Measurements from ENCODE around the gene YIPF4. TPM values are rescaled to one million over a fixed set of nuclear protein-coding genes. Genes with fewer than 3 reads are reported as not detected.
"Not testable (repeated sequence)": the region's sequence is repeated elsewhere in the genome, so short reads cannot be mapped to it uniquely, and the experiment has no call there.

Gene YIPF4
- total RNA-seq, 1 donor from 2014 or later: 10.6 TPM

DNA sequence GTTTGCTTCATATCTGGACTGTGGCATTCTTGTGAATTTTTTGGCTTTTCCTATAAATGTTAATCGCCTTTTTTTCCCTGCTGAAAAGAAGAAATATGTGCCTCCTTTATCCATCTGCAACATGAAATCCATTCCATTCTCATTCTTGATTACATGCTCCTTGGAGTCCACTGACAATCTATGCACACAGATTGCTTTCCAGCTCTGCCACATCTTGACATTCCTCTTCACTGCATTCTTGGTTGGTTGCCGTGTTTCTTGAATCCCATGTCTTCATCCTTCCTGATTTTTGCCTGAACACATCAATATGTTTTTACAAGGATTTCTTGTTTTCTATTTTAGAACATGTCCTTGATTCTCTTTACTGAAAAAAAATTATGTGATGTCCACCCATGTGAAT lies 52.4 kb downstream of the YIPF4 start:
- Histone ChIP-seq H3K27me3 (no peaks in the 10 kb centered on the region), H3K36me3 (no peaks in the 10 kb centered on the region), H3K4me1 (no peaks in the 10 kb centered on the region), H3K27ac (no peak overlapping the region), H3K4me3 (no peak overlapping the region), H3K9me3 (no peaks in the 10 kb centered on the region)
- no peak for DNase-seq (ENCODE audit: extremely low spot score in 2 of 2)
- TF ChIP-seq POLR2AphosphoS5 (IDR thresholded peaks at IDR 0.05; ENCODE audit: insufficient read depth in 1 of 2, low read depth in 1 of 2): no peak
- TF ChIP-seq, protein P1, sequence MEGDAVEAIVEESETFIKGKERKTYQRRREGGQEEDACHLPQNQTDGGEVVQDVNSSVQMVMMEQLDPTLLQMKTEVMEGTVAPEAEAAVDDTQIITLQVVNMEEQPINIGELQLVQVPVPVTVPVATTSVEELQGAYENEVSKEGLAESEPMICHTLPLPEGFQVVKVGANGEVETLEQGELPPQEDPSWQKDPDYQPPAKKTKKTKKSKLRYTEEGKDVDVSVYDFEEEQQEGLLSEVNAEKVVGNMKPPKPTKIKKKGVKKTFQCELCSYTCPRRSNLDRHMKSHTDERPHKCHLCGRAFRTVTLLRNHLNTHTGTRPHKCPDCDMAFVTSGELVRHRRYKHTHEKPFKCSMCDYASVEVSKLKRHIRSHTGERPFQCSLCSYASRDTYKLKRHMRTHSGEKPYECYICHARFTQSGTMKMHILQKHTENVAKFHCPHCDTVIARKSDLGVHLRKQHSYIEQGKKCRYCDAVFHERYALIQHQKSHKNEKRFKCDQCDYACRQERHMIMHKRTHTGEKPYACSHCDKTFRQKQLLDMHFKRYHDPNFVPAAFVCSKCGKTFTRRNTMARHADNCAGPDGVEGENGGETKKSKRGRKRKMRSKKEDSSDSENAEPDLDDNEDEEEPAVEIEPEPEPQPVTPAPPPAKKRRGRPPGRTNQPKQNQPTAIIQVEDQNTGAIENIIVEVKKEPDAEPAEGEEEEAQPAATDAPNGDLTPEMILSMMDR (IDR thresholded peaks at IDR 0.05): no peak
- no peak for TF ChIP-seq POLR2A (IDR thresholded peaks at IDR 0.05)
- intact Hi-C loops (cut with DNase I): no loop called here

DNA sequence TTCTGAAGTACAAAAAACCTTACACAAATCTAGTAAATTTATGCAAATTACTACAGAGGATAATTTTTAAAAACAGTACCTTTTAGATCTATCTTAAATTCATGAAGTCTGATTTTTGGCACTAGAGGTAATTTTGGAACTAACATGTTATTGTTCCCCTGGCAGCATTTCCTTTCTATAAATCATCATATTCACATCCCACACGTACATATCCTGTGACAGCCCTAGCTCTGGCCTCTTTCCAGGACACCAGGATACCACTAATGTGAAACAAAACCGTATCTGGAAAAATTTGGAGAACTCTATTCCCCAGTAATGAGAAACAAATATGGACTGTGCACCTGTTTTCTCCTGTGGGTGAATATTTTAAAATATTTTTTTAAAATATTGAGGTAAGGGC lies 65.1 kb downstream of the YIPF4 start:
- DNase-seq (ENCODE audit: extremely low spot score in 2 of 2): no peak
- no peaks in the 10 kb centered on the region for H3K4me1 ChIP-seq
- H3K27ac ChIP-seq: no peak overlapping the region
- no peaks in the 10 kb centered on the region for H3K27me3 ChIP-seq
- TF ChIP-seq POLR2AphosphoS5 (IDR thresholded peaks at IDR 0.05; ENCODE audit: insufficient read depth in 1 of 2, low read depth in 1 of 2): no peak
- TF ChIP-seq, protein P1 (IDR thresholded peaks at IDR 0.05): no peak
- TF ChIP-seq POLR2A (IDR thresholded peaks at IDR 0.05): no peak
- H3K9me3 ChIP-seq: no peaks in the 10 kb centered on the region
- no peak overlapping the region for H3K4me3 ChIP-seq
- H3K36me3 ChIP-seq: no peaks in the 10 kb centered on the region
- intact Hi-C loops (cut with DNase I): no loop called here

DNA sequence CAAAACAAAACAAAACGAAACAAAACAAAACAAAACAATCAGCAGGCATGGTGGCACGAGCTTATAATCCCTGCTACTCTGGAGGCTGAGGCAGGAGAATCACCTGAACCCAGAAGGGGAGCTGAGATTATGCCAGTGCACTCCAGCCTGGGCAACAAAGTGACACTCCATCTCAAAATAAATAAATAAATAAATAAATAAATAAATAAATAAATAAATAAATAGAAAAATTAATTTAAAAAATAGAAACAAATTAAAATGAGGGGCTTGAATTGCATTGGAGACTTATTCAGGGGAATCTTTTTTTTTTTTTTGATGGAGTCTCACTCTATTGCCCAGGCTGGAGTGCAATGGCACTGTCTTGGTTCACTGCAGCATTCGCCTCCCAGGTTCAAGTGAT lies 73.1 kb downstream of the YIPF4 start:
- intact Hi-C loops (cut with DNase I); H3K27ac ChIP-seq; H3K4me3 ChIP-seq; H3K9me3 ChIP-seq; DNase-seq (ENCODE audit: extremely low spot score in 2 of 2); H3K4me1 ChIP-seq; H3K27me3 ChIP-seq; H3K36me3 ChIP-seq: not testable (repeated sequence)

DNA sequence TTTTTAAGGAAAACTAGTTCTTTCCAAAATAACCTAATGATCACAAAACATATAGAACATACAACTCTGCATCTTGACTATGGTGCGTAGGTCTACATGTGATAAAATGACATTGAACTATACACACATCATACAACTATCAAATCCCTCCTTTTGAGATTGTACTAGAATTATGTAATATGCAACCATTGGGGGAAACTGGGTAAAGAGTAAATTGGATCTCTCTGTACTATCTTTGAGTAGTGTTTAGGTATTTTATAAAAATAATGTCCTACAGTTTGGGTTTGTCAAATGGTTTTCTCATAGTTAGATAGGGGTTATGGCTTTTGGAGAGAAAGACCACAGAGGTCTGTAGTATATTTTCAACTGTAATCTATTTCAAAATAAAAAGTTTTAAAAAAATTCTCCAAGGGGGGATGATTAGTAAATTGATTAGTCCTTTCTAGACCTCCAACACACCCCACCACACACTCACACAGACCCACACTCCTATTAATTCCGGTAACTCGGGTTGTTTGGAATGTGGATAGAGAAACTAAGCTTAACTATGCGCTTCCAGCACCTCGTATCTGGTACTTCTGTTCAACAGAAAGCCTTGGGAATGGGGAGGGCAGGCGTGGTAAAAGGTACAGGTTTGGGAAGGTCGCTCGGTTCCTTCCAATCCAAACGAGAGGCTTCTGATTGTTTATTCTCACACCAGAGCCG lies 78.4 kb downstream of the YIPF4 start:
- no peak for TF ChIP-seq POLR2AphosphoS5 (IDR thresholded peaks at IDR 0.05; ENCODE audit: insufficient read depth in 1 of 2, low read depth in 1 of 2)
- TF ChIP-seq POLR2A (IDR thresholded peaks at IDR 0.05): no peak
- TF ChIP-seq, protein P1 (IDR thresholded peaks at IDR 0.05): no peak
- H3K36me3 ChIP-seq: no peaks in the 10 kb centered on the region
- intact Hi-C loops (cut with DNase I): no loop called here
- H3K4me3 ChIP-seq: peak overlapping the region; percentile 92 to 99
- peaks cover 41% of the 10 kb centered on the region for H3K4me1 ChIP-seq
- DNase-seq (ENCODE audit: extremely low spot score in 2 of 2): no peak
- H3K27me3 ChIP-seq: no peaks in the 10 kb centered on the region
- peak overlapping the region; percentile 91 for H3K27ac ChIP-seq
- H3K9me3 ChIP-seq: no peaks in the 10 kb centered on the region

DNA sequence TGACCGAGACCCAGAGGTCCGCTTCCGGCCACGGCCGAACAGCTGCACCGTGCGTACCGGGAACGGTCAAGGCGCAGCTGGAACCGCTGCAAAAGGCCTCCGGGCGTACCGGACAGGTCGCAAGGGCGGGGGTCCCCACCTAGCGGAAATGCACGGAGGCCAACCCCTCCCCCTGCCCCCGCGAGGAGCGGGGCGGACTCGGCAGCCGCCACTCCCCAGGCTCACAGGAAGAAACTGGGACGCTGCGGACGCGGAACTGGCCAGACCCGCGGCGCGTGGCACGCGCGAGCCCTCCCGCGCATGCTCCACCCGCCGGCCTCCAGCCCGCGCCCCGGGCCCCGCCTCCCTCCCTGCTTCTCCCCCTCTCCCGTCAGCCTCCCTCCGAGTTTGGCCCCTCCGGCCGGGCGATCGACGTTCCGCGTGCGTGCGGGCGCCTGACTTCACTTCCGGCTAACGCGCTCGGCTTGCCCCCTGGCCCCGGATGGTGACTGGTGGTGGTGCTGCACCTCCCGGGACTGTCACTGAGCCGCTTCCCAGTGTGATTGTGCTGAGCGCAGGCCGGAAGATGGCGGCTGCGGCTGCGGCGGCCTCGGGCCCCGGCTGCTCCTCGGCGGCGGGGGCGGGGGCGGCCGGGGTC lies 79.1 kb downstream of the YIPF4 start, which contains the start of gene BIRC6:
BIRC6 (plus strand) TSS at position 343 of the 637 bp plus-strand sequence; CDS start at position 482, 139 bp downstream.
- no peaks in the 10 kb centered on the region for H3K36me3 ChIP-seq
- peak; percentile 59 to 82 for TF ChIP-seq POLR2AphosphoS5 (IDR thresholded peaks at IDR 0.05; ENCODE audit: insufficient read depth in 1 of 2, low read depth in 1 of 2)
- peak in 1 of 2 donors; percentile 51 for TF ChIP-seq POLR2A (IDR thresholded peaks at IDR 0.05)
- TF ChIP-seq, protein P1 (IDR thresholded peaks at IDR 0.05): no peak
- H3K4me3 ChIP-seq: peak within 1 kb of the TSS; percentile 92 to 99
- H3K9me3 ChIP-seq: no peaks in the 10 kb centered on the region
- H3K27ac ChIP-seq: peak within 1 kb of the TSS; percentile 91
- H3K4me1 ChIP-seq: peaks cover 41% of the 10 kb centered on the region
- no peaks in the 10 kb centered on the region for H3K27me3 ChIP-seq
- DNase-seq (ENCODE audit: extremely low spot score in 2 of 2): peak; percentile 97
- intact Hi-C loops (cut with DNase I): no loop called here

Measured in vagina (tissue), 2 donors.